GM10266 (cell line): ENCODE data around the gene RAB7A.

Experiments
- DNase-seq: peaks from one replicate; pipeline ENCODE4 v3.0.0; 2012; ENCODE audit errors: extremely low spot score
- CTCF ChIP-seq: IDR thresholded peaks from 2 replicates; pipeline ENCODE4 v1.5.1; 2012; ENCODE audit warnings: mild to moderate bottlenecking, low read depth; ENCODE audit not compliant: control insufficient read depth, insufficient read depth; ENCODE audit errors: missing control alignments

RAB7A gene

GRCh38 chr3:128804811-128805155 lies 78.8 kb downstream of the RAB7A start:
- TF ChIP-seq CTCF = no peak
- DNase-seq = no peak

GRCh38 chr3:128805772-128806171 lies 79.8 kb downstream of the RAB7A start:
- no peak for DNase-seq
- no peak for TF ChIP-seq CTCF

- DNase-seq = no peak
- TF ChIP-seq CTCF = peak; percentile 16
Observed at GRCh38 chr3:128806588-128806987, 80.6 kb downstream of the RAB7A start.

GRCh38 chr3:128807186-128807830 lies 81.3 kb downstream of the RAB7A start:
- DNase-seq = no peak
- no peak for TF ChIP-seq CTCF

GRCh38 chr3:128808672-128809071 lies 82.7 kb downstream of the RAB7A start:
- TF ChIP-seq CTCF = no peak
- DNase-seq = no peak

GRCh38 chr3:128813097-128813496 lies 87.1 kb downstream of the RAB7A start:
- TF ChIP-seq CTCF = no peak
- no peak for DNase-seq

GRCh38 chr3:128814060-128814459 lies 88.1 kb downstream of the RAB7A start:
- no peak for TF ChIP-seq CTCF
- DNase-seq = no peak
